ENCODE measurements around the gene NEDD4L.
A peak's percentile ranks its signal among the peaks of the same experiment; 100 is the strongest.

Gene NEDD4L

DNA sequence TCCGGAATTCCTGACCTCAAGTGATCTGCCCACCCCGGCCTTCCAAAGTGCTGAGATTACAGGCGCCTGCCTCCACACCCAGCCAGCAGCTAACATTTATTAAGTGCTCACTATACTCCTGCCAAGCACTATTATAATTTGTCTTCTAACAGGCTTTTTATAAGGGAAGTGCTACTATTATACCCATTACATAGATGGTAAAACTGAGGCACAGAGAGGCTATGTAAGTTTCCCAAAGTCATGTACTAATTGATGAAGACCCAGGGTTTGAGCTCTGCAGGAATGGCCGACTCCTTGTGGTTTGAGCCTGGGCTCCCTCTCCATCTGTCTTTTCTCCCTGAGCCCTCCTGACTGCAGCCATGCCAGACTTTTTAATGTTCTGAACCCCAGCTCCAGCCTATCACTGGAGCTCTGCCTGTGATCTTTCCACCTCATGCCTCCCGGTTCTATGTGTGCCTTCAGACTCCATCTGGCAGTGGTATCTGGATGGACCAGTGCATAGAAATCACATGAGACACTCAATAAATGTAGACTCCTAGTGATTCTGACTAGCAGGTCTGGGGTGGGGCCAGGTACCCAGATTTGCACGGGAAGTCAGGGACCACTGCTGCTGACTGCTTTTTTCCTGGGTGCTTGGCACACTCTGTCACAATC, 197.1 kb downstream of the NEDD4L start:
- no peak overlapping the region for H3K27ac ChIP-seq (ENCODE audit: low read depth, low read length)
- H3K9me3 ChIP-seq (ENCODE audit: control insufficient read depth, insufficient read depth, low read depth, low read length), result no peaks in the 10 kb centered on the region
- peaks cover 8% of the 10 kb centered on the region for H3K4me1 ChIP-seq (ENCODE audit: control insufficient read depth, insufficient read depth, low read length)
- no peaks in the 10 kb centered on the region for H3K27me3 ChIP-seq (ENCODE audit: control insufficient read depth, insufficient read depth, low read length)
- no peaks in the 10 kb centered on the region for H3K36me3 ChIP-seq (ENCODE audit: control insufficient read depth, insufficient read depth, low read length)
- H3K4me3 ChIP-seq (ENCODE audit: low read depth, low read length), result no peak overlapping the region
- H3K9ac ChIP-seq (ENCODE audit: low read length), result no peak overlapping the region

DNA sequence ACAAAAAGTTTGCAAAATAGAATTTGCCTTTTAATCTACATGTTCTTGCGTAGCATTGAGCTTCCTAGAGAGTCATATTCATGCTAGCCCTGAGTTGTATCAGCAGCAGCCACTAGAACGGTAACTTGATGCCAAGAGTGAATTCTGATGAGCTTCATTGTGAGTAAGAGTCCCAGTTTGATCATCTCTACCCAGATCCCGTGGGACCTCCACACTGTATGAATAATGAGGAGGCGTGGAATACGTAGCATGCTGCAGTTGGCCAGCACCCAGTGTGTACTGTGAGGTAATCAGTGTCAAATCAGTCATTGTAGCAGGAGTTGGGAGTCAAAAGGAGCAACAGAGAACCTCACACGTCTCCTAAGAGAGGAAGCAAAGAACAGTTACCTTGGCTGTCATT, 197.9 kb downstream of the NEDD4L start:
- no peak overlapping the region for H3K4me3 ChIP-seq (ENCODE audit: low read depth, low read length)
- no peaks in the 10 kb centered on the region for H3K9me3 ChIP-seq (ENCODE audit: control insufficient read depth, insufficient read depth, low read depth, low read length)
- H3K4me1 ChIP-seq (ENCODE audit: control insufficient read depth, insufficient read depth, low read length), result peaks cover 9% of the 10 kb centered on the region
- H3K27ac ChIP-seq (ENCODE audit: low read depth, low read length), result no peak overlapping the region
- H3K27me3 ChIP-seq (ENCODE audit: control insufficient read depth, insufficient read depth, low read length), result no peaks in the 10 kb centered on the region
- H3K36me3 ChIP-seq (ENCODE audit: control insufficient read depth, insufficient read depth, low read length), result no peaks in the 10 kb centered on the region
- no peak overlapping the region for H3K9ac ChIP-seq (ENCODE audit: low read length)

DNA sequence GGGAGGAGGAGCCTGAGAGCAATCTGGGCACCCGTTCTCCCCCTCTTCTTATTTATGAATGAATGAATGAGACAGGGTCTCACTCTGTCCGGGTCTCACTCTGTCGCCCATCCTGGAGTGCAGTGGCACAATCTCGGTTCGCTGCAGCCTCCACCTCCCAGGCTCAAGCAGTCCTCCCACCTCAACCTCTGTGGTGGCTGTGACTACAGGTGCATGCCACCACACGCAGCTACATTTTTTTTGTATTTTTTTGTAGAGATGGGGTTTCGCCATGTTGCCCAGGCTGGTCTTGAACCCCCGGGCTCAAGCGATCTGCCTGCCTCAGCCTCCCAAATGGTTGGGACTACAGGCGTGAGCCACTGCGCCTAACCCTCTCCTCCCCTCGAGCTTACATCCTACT, 198.4 kb downstream of the NEDD4L start:
- Histone ChIP-seq H3K36me3 (ENCODE audit: control insufficient read depth, insufficient read depth, low read length) (no peaks in the 10 kb centered on the region), H3K4me1 (ENCODE audit: control insufficient read depth, insufficient read depth, low read length) (peaks cover 15% of the 10 kb centered on the region), H3K9me3 (ENCODE audit: control insufficient read depth, insufficient read depth, low read depth, low read length) (no peaks in the 10 kb centered on the region), H3K9ac (ENCODE audit: low read length) (no peak overlapping the region), H3K27ac (ENCODE audit: low read depth, low read length) (no peak overlapping the region), H3K4me3 (ENCODE audit: low read depth, low read length) (no peak overlapping the region), H3K27me3 (ENCODE audit: control insufficient read depth, insufficient read depth, low read length) (no peaks in the 10 kb centered on the region)

DNA sequence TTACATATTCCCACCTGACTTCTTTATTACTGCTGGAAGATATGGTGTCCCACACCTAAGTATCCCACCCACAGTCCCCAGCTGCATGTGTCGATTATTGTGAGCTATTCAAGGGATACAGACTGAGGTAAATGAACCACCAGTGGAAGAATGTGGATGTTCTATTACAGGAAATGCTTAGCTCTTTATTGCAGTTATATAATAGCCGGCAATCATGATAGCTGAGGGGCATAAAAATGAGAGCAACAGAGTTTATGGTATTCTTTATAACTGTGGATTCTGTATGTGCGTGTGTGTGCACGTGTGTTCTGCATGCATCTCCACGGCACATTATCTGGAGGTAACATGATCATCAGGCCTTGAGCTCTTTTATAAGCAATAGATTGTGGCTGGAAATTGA, 198.9 kb downstream of the NEDD4L start:
- no peaks in the 10 kb centered on the region for H3K27me3 ChIP-seq (ENCODE audit: control insufficient read depth, insufficient read depth, low read length)
- H3K9me3 ChIP-seq (ENCODE audit: control insufficient read depth, insufficient read depth, low read depth, low read length), result no peaks in the 10 kb centered on the region
- H3K9ac ChIP-seq (ENCODE audit: low read length), result no peak overlapping the region
- no peak overlapping the region for H3K27ac ChIP-seq (ENCODE audit: low read depth, low read length)
- H3K36me3 ChIP-seq (ENCODE audit: control insufficient read depth, insufficient read depth, low read length), result no peaks in the 10 kb centered on the region
- H3K4me3 ChIP-seq (ENCODE audit: low read depth, low read length), result no peak overlapping the region
- peaks cover 20% of the 10 kb centered on the region for H3K4me1 ChIP-seq (ENCODE audit: control insufficient read depth, insufficient read depth, low read length)

DNA sequence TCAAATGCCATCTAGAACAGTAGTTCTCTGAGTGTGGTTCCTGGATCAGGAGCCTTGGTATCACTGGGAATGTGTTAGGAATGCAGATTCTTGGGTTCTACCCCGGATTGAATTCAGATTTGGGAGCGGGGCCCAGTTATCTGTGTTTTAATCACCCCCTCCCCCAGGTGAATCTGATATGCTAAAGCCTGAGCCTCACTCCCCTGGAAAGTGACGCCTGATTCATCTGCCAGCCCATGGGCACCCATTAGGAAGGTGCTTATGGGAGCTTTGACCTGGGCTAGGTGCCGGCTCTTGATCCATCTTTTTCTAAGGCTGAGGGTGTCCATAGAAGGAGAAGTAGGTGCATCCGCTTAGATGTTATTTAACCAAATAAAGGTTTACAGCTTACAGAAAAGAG, 199.4 kb downstream of the NEDD4L start:
- no peak overlapping the region for H3K9ac ChIP-seq (ENCODE audit: low read length)
- no peak overlapping the region for H3K27ac ChIP-seq (ENCODE audit: low read depth, low read length)
- no peaks in the 10 kb centered on the region for H3K9me3 ChIP-seq (ENCODE audit: control insufficient read depth, insufficient read depth, low read depth, low read length)
- no peak overlapping the region for H3K4me3 ChIP-seq (ENCODE audit: low read depth, low read length)
- H3K4me1 ChIP-seq (ENCODE audit: control insufficient read depth, insufficient read depth, low read length), result peaks cover 21% of the 10 kb centered on the region
- H3K36me3 ChIP-seq (ENCODE audit: control insufficient read depth, insufficient read depth, low read length), result no peaks in the 10 kb centered on the region
- H3K27me3 ChIP-seq (ENCODE audit: control insufficient read depth, insufficient read depth, low read length), result no peaks in the 10 kb centered on the region

DNA sequence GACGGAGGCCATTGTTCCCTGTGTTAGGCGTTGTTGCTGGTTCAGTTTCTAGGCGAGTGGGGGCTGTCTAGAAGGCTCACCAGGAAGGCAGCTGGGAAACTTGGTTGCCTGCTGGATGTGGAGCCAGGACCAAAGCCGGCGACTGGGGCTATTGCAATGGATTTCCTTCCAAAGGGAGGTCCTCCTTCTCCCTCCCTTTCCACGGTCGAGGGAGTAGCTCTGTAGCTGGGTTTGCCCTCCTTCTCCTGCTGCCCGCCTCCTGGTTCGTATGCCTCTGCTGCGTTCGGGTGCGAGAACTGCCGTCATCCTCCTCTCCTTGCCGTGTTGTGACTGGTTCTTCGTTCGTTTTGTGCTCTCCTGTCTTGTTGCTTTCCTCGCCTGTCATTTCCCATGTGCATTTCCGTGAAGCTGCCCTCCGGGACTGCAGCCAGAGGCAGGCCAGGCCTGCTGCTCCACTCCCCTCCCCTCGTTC, 203.4 kb downstream of the NEDD4L start:
- peak overlapping the region; percentile 5; the same call in 1 of the 2 replicates for H3K4me3 ChIP-seq (ENCODE audit: low read depth, low read length)
- peaks cover 22% of the 10 kb centered on the region for H3K4me1 ChIP-seq (ENCODE audit: control insufficient read depth, insufficient read depth, low read length)
- H3K9me3 ChIP-seq (ENCODE audit: control insufficient read depth, insufficient read depth, low read depth, low read length), result no peaks in the 10 kb centered on the region
- H3K9ac ChIP-seq (ENCODE audit: low read length), result no peak overlapping the region
- H3K27ac ChIP-seq (ENCODE audit: low read depth, low read length), result no peak overlapping the region
- H3K36me3 ChIP-seq (ENCODE audit: control insufficient read depth, insufficient read depth, low read length), result no peaks in the 10 kb centered on the region
- H3K27me3 ChIP-seq (ENCODE audit: control insufficient read depth, insufficient read depth, low read length), result no peaks in the 10 kb centered on the region

DNA sequence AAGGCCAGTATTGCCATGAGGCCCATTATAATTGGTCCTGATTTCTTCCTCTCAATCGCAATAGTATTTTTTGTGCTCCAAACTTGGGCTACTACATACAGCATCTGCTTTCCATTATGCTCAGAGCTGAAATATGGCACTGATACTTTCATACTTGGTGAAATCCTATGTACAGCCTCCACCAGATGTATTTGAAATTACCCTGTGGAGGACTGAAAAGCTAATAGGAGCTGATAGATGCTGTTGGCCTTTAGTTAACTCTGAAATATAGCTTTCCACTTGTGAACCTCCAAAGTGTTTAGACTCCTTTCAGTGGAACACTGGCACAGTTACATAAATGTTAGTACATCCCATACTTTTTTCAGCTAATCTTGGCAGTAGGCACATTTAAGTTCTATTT, 205.7 kb downstream of the NEDD4L start:
- no peaks in the 10 kb centered on the region for H3K27me3 ChIP-seq (ENCODE audit: control insufficient read depth, insufficient read depth, low read length)
- peaks cover 43% of the 10 kb centered on the region for H3K4me1 ChIP-seq (ENCODE audit: control insufficient read depth, insufficient read depth, low read length)

DNA sequence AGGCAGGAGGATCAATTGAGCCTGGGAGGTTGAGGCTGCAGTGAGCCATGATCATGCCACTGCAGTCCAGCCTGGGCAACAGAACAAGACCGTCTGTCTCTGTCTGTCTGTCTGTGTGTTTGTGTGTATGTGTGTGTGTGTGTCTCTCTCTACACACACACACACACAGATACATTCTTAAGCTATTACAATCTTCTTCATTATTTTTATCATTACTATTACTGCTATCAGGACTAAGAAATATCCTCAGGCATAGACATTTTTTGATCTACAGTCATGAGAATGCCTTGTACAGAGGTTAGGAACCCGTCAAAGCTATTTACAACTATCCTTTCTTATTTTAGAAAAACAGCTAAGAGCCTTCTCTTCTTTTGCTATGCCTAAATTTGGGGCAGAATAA, 207.4 kb downstream of the NEDD4L start:
- Histone ChIP-seq H3K9ac (ENCODE audit: low read length) (no peak overlapping the region), H3K4me3 (ENCODE audit: low read depth, low read length) (no peak overlapping the region), H3K9me3 (ENCODE audit: control insufficient read depth, insufficient read depth, low read depth, low read length) (no peaks in the 10 kb centered on the region), H3K36me3 (ENCODE audit: control insufficient read depth, insufficient read depth, low read length) (no peaks in the 10 kb centered on the region; the same call in 1 of the 2 replicates), H3K27me3 (ENCODE audit: control insufficient read depth, insufficient read depth, low read length) (no peaks in the 10 kb centered on the region), H3K4me1 (ENCODE audit: control insufficient read depth, insufficient read depth, low read length) (peaks cover 53% of the 10 kb centered on the region), H3K27ac (ENCODE audit: low read depth, low read length) (no peak overlapping the region)

More for the DNA sequence above, 205.7 kb downstream of the NEDD4L start:
- H3K27ac ChIP-seq (ENCODE audit: low read depth, low read length), result no peak overlapping the region
- H3K9me3 ChIP-seq (ENCODE audit: control insufficient read depth, insufficient read depth, low read depth, low read length), result no peaks in the 10 kb centered on the region
- no peak overlapping the region for H3K9ac ChIP-seq (ENCODE audit: low read length)
- H3K4me3 ChIP-seq (ENCODE audit: low read depth, low read length), result no peak overlapping the region
- H3K36me3 ChIP-seq (ENCODE audit: control insufficient read depth, insufficient read depth, low read length), result no peaks in the 10 kb centered on the region

DNA sequence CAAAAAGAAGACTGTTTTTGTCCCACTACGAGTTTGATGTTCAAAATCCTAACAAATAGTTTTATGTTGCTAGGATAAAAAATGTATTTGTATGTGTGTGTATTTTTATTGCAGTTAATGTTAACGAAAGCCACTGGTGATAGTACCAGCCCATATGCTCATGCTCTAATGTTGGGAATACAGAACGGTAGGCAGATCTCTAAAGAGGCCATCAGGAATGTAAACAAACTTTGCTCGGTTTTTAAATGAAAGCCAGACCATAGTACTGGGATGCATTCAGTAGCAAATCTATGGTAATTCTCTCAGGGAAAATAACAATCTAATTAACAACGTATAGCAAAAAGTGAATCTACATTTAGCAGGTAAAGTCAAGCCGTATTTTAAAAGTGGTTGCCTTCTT, 208.1 kb downstream of the NEDD4L start:
- Histone ChIP-seq H3K9me3 (ENCODE audit: control insufficient read depth, insufficient read depth, low read depth, low read length) (no peaks in the 10 kb centered on the region), H3K27me3 (ENCODE audit: control insufficient read depth, insufficient read depth, low read length) (no peaks in the 10 kb centered on the region), H3K27ac (ENCODE audit: low read depth, low read length) (no peak overlapping the region), H3K4me3 (ENCODE audit: low read depth, low read length) (no peak overlapping the region), H3K9ac (ENCODE audit: low read length) (no peak overlapping the region), H3K36me3 (ENCODE audit: control insufficient read depth, insufficient read depth, low read length) (no peaks in the 10 kb centered on the region; the same call in 1 of the 2 replicates), H3K4me1 (ENCODE audit: control insufficient read depth, insufficient read depth, low read length) (peaks cover 49% of the 10 kb centered on the region)

DNA sequence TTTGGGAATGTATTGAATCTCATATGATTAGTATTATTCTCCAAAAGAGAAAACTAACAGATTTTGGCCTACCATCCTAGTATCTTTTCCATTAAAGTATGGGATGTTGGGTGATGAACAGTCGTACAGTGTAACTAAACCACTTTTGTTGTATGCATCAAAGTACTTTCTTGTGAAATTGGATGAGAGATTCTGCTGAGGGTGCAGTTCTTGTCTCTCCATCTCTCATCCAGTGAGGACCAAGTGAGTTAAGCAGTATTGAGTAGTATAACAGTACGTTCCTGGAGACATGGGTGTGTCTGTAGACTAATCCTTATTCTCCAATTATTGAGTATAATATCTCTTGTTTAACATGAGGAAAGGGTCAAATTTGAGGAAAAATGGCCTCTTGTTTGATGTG, 209.3 kb downstream of the NEDD4L start:
- H3K27me3 ChIP-seq (ENCODE audit: control insufficient read depth, insufficient read depth, low read length), result no peaks in the 10 kb centered on the region
- H3K4me1 ChIP-seq (ENCODE audit: control insufficient read depth, insufficient read depth, low read length), result peaks cover 40% of the 10 kb centered on the region
- no peak overlapping the region for H3K4me3 ChIP-seq (ENCODE audit: low read depth, low read length)
- no peak overlapping the region for H3K27ac ChIP-seq (ENCODE audit: low read depth, low read length)
- H3K9me3 ChIP-seq (ENCODE audit: control insufficient read depth, insufficient read depth, low read depth, low read length), result no peaks in the 10 kb centered on the region
- no peak overlapping the region for H3K9ac ChIP-seq (ENCODE audit: low read length)
- no peaks in the 10 kb centered on the region; the same call in 1 of the 2 replicates for H3K36me3 ChIP-seq (ENCODE audit: control insufficient read depth, insufficient read depth, low read length)

DNA sequence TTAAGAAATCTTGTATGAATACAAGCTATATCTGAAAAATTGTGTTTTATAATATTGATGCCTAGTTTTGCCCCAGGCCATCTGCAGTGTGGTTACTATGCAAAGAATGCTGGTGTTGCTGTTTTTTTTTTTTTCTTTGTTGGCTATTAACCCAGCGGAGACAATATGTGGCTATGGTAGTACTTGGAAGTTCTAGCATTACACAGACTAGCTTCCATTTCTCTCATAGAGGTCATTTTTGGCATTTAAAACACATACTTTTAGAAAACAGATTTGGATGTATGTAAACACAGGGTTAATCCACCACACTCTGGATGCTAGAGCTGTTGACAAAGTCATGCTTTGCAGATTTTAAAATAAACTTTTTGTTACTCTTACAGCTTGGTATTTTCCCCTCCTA, 209.8 kb downstream of the NEDD4L start:
- Histone ChIP-seq H3K36me3 (ENCODE audit: control insufficient read depth, insufficient read depth, low read length) (no peaks in the 10 kb centered on the region; the same call in 1 of the 2 replicates), H3K4me3 (ENCODE audit: low read depth, low read length) (no peak overlapping the region), H3K27me3 (ENCODE audit: control insufficient read depth, insufficient read depth, low read length) (no peaks in the 10 kb centered on the region), H3K9me3 (ENCODE audit: control insufficient read depth, insufficient read depth, low read depth, low read length) (no peaks in the 10 kb centered on the region), H3K9ac (ENCODE audit: low read length) (no peak overlapping the region), H3K4me1 (ENCODE audit: control insufficient read depth, insufficient read depth, low read length) (peaks cover 40% of the 10 kb centered on the region), H3K27ac (ENCODE audit: low read depth, low read length) (no peak overlapping the region)

Measured in HUES6 (cell line).